Thoracic aorta (tissue), 2 donors: ENCODE measurements around the gene ARHGAP24. TPM values are rescaled to one million over a fixed set of nuclear protein-coding genes. Genes with fewer than 3 reads are reported as not detected.

ENCODE experiments used
- ATAC-seq: fragments of 150-250 bp; one replicate; pipeline ENCODE4 v1.8.0; 2017; ENCODE audit warnings: low read depth; ENCODE audit not compliant: insufficient number of reproducible peaks, low FRiP score
- DNase-seq: peaks from one replicate; pipeline ENCODE4 v3.0.0-alpha.2; 2020; ENCODE audit warnings: low spot score
- H3K27ac ChIP-seq, 2 donors: fragments of 200-600 bp; sonication (generic); 1 replicate in 1 of 2; 2 replicates in 1 of 2; pipeline ENCODE4 v1.5.1; 2016; ENCODE audit warnings: mild to moderate bottlenecking in 2 of 2, moderate library complexity in 2 of 2
- H3K27me3 ChIP-seq: fragments of 200-600 bp; sonication (generic); replicated peaks from 2 replicates; pipeline ENCODE4 v1.6.0; 2016; ENCODE audit warnings: mild to moderate bottlenecking; ENCODE audit not compliant: insufficient read depth
- H3K36me3 ChIP-seq: fragments of 200-600 bp; sonication (generic); one replicate; pipeline ENCODE4 v1.5.1; 2016
- H3K4me1 ChIP-seq, 2 donors: fragments of 200-600 bp; sonication (generic); 1 replicate in 1 of 2; 2 replicates in 1 of 2; pipeline versions ENCODE4 v1.5.1 to v1.6.0; 2016; ENCODE audit warnings: low read depth in 2 of 2, mild to moderate bottlenecking in 1 of 2; ENCODE audit not compliant: control insufficient read depth in 1 of 2
- H3K4me3 ChIP-seq: fragments of 200-600 bp; sonication (generic); 2 replicates; pipeline ENCODE4 v1.5.1; 2016; ENCODE audit warnings: mild to moderate bottlenecking
- H3K9me3 ChIP-seq: fragments of 200-600 bp; sonication (generic); 2 replicates; pipeline ENCODE4 v1.5.1; 2016
- total RNA-seq, 2 donors: library from RNA; depleted of rRNA; stranded (reverse); fragments of >200 nt; gene quantifications; one replicate each; pipeline versions ENCODE4 v1.1.0 to v1.2.3, GENCODE V29; 2016
- TF ChIP-seq, protein P1 (sequence below): fragments of 200-600 bp; sonication (generic); IDR thresholded peaks from one replicate; pipeline ENCODE4 v1.5.1; 2019; ENCODE audit warnings: antibody characterized with exemption

Gene ARHGAP24
- total RNA-seq, 2 donors from 2014 or later, result 30.1 to 43.6 TPM

DNA sequence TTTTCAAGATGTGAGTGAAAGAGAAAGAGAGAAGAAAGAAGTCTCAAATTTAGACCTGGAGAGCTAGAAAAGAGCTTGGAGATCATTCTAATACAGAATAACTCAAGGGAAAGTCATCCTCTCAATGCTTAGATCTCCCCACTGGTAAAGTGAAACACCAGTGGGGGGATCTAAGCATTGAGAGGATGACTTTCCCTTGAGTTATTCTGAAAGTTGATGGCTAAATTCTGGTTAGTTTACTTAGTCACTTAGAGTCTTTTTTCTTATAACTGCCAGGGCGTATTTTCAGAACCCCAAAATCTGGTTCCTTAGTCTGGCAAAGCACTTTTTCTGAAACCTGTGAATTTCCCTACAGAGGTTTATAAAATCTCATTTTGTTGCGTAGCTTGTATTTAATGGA is 198.6 kb downstream of the ARHGAP24 start:
- Histone ChIP-seq H3K4me1 (no peaks in the 10 kb centered on the region), H3K9me3 (no peaks in the 10 kb centered on the region), H3K36me3 (no peaks in the 10 kb centered on the region), H3K4me3 (no peak overlapping the region), H3K27ac (no peak overlapping the region), H3K27me3 (no peaks in the 10 kb centered on the region)
- ATAC-seq, result no peak
- DNase-seq, result no peak
- TF ChIP-seq, protein P1, sequence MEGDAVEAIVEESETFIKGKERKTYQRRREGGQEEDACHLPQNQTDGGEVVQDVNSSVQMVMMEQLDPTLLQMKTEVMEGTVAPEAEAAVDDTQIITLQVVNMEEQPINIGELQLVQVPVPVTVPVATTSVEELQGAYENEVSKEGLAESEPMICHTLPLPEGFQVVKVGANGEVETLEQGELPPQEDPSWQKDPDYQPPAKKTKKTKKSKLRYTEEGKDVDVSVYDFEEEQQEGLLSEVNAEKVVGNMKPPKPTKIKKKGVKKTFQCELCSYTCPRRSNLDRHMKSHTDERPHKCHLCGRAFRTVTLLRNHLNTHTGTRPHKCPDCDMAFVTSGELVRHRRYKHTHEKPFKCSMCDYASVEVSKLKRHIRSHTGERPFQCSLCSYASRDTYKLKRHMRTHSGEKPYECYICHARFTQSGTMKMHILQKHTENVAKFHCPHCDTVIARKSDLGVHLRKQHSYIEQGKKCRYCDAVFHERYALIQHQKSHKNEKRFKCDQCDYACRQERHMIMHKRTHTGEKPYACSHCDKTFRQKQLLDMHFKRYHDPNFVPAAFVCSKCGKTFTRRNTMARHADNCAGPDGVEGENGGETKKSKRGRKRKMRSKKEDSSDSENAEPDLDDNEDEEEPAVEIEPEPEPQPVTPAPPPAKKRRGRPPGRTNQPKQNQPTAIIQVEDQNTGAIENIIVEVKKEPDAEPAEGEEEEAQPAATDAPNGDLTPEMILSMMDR, result no peak

DNA sequence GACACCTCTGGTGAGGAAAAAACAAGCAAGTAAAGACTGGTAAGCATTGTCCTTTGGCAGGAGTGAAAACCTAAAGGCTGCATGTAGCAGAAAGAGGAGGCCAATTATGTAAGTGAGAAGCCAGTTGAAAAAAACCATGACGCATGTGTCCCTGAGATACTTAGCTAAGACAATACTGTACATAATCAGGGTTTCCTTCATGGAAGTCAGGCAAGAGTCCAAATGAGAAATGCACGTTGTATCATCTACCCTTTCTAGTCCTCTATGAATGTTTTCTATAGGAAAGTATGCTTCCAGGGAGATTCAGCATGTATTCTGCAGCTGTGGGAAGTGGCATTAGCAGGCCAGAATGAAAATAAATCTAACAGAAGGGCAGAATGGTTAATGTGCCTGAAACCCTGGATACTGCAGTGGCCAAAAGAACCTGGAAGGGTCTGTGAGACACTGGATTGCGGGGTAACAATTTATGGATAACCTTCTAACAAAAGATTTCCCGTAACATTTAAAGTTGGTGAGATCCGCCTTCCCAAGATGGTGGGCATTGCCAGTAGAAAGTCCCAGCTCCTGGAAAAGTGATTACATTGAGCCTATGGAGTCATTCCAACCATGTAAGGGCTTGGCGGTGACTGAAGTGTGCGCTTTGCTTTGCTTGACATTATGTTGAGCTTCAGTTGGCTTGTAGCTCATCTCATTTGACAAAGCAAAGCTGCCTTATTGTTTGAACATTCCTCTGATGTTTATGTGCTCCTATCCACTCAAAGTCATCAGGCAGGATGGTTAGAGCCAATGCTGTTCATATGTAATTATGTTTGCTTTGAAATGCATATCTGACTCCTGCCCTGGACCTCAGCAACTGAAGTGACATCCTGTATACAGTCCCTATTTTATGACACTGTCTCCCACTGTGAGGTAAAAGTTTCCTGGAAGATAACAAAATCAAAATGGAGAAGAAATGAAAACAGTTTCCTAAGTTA is 200.4 kb downstream of the ARHGAP24 start:
- Histone ChIP-seq H3K27ac (no peak overlapping the region), H3K9me3 (no peaks in the 10 kb centered on the region), H3K4me3 (no peak overlapping the region), H3K36me3 (no peaks in the 10 kb centered on the region), H3K27me3 (no peaks in the 10 kb centered on the region), H3K4me1 (no peaks in the 10 kb centered on the region)
- DNase-seq (no peak), ATAC-seq (no peak)
- TF ChIP-seq, protein P1, result no peak

DNA sequence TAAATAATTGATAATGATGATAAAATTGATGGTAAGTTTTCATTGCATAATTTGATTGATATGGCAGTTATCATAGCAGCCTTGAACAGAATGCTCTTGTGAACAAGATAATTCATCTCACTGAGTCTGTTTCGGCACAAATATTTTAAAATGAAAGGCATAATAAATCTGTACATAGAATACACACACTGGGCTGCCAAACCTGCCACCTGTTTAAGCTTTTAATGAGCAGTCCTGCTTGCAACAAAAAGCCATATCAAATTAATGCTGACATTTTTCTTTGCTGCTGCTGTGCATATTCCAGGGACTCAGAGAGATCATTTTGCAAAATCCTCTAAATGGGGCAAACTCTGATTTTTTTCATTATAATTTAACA is 201.1 kb downstream of the ARHGAP24 start:
- Histone ChIP-seq H3K27me3 (no peaks in the 10 kb centered on the region), H3K9me3 (no peaks in the 10 kb centered on the region), H3K4me3 (no peak overlapping the region), H3K27ac (no peak overlapping the region), H3K36me3 (no peaks in the 10 kb centered on the region), H3K4me1 (no peaks in the 10 kb centered on the region)
- TF ChIP-seq, protein P1, result no peak
- ATAC-seq, result no peak
- no peak for DNase-seq

DNA sequence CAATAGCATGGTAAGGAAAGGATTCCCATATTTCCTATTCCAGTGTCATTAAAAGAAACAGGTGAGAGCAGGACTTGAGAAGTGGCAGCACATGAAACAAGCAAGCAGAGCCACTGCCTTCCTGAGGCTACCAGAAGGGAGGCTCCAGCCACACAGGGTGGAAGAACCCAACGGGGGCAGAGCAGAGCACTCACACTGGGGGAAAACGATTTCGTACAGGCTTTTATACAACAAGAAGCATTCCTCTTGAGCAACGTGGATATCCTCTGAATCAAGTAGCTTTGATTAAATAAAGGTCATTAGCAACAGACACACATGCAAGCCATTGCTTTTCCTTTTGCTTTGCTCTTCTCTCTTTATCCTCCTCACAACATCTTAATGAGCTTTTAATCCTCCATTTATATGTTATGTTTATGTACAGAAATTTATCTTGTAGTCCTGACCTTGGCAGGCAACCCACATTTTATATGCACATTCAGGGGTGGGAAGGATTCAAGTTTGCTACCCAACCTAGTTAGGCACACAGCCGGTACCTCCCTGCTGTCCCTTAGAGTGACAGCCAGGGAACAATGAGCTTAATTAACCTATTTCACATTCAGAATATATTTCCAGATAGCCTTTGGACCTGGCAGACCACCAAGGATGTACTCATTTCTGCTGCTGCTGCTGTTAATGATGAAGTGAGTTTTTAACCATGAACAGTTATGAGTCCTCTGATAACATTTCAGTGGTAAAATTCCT is 202.1 kb downstream of the ARHGAP24 start:
- Histone ChIP-seq H3K4me1 (no peaks in the 10 kb centered on the region), H3K27ac (no peak overlapping the region), H3K9me3 (no peaks in the 10 kb centered on the region), H3K27me3 (no peaks in the 10 kb centered on the region), H3K4me3 (no peak overlapping the region), H3K36me3 (no peaks in the 10 kb centered on the region)
- no peak for DNase-seq
- no peak for ATAC-seq
- TF ChIP-seq, protein P1, result no peak

DNA sequence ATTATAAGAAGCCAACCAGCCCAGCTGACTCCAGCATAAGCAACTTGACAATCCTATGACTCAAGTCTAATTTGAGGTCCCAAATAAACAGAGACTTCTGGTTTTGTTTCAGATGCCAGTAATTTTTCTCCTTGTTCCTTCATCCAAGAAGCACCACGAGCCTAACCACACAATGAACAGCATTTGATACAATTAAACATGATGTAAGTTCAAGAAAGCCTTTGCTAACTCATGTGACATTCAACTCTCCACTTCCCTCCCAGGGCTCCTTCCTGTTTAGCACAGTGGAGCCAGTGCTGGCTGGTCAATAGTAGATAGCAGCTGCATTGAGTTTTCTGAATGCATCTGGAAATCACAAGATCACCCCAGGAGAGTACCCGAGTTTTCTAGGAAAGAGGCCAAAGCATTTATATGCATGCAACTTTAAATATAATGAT is 206.3 kb downstream of the ARHGAP24 start:
- Histone ChIP-seq H3K9me3 (no peaks in the 10 kb centered on the region), H3K27me3 (no peaks in the 10 kb centered on the region), H3K4me1 (peaks cover 0 to 2% of the 10 kb centered on the region in 2 donors), H3K4me3 (no peak overlapping the region), H3K27ac (no peak overlapping the region), H3K36me3 (no peaks in the 10 kb centered on the region)
- peak; percentile 20 for ATAC-seq
- TF ChIP-seq, protein P1, result no peak
- DNase-seq, result no peak
